Activated CD4-positive, alpha-beta memory T cell treated with anti-CD3 and anti-CD28 coated beads for 36 hours (primary cell): ENCODE results near the gene BPIFB4. TPM values are rescaled to one million over a fixed set of nuclear protein-coding genes. Genes with fewer than 3 reads are reported as not detected.

Source experiments
- total RNA-seq, 2 experiments: library from RNA; stranded (reverse); gene quantifications; one replicate each; pipeline ENCODE4 v1.2.3, GENCODE V29; 2021

BPIFB4 gene
- total RNA-seq, 2 experiments from 2014 or later, result not detected

Other genes with a start within 250 kb of the BPIFB4 start
- gene EFCAB8, start 220.7 kb upstream of the BPIFB4 start, total RNA-seq, result under 1 TPM; 0.24 to 0.83 TPM
- not detected for gene SUN5, start 75.2 kb upstream of the BPIFB4 start, total RNA-seq
- not detected for gene BPIFB2, start 71.9 kb upstream of the BPIFB4 start, total RNA-seq
- not detected for gene BPIFB6, start 48.0 kb upstream of the BPIFB4 start, total RNA-seq
- gene BPIFB3, start 25.7 kb upstream of the BPIFB4 start, total RNA-seq, result not detected
- gene BPIFA2, start 88.5 kb downstream of the BPIFB4 start, total RNA-seq, result not detected
- gene BPIFA3, start 137.7 kb downstream of the BPIFB4 start, total RNA-seq, result not detected
- gene BPIFA1, start 156.4 kb downstream of the BPIFB4 start, total RNA-seq, result not detected
- not detected for gene BPIFB1, start 203.6 kb downstream of the BPIFB4 start, total RNA-seq